KOPT-K1 (cell line): ENCODE data around the gene TRAPPC11.

Experiments
- H3K27ac ChIP-seq: fragments of 200-600 bp; sonication (generic); 2 replicates; pipeline ENCODE4 v1.5.1; 2016; ENCODE audit warnings: antibody characterized with exemption, mild to moderate bottlenecking, low read depth, low read length; ENCODE audit not compliant: poor library complexity, severe bottlenecking
- H3K36me3 ChIP-seq: fragments of 200-600 bp; sonication (generic); 2 replicates; pipeline ENCODE4 v1.5.1; 2017; ENCODE audit warnings: antibody characterized with exemption, mild to moderate bottlenecking, low read length, moderate library complexity; ENCODE audit not compliant: insufficient read depth
- H3K9me3 ChIP-seq: fragments of 200-600 bp; sonication (generic); 2 replicates; pipeline ENCODE4 v1.5.1; 2017; ENCODE audit warnings: antibody characterized with exemption, low read length, mild to moderate bottlenecking; ENCODE audit not compliant: insufficient read depth, poor library complexity, severe bottlenecking

The TRAPPC11 gene

DNA sequence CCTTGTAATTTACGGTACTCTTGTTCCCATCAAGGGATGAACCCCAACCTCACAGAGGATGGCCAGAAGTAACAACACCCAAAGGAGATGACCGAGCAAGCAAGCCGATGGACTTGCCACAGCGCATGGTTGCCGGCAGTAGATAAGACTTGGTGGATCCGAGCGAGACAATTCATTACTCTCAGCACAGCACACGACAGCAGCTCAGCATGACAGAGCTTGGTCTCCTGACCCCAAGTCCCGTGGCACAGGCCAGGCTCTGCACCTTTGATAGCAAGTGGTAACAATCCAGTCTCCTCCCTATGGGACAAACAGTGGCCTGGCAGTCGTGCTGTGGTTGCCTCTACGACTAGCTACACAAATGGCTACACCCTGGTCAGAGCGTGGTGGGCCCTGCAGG is 26.4 kb upstream of the TRAPPC11 start:
- no peaks in the 10 kb centered on the region for H3K36me3 ChIP-seq
- H3K9me3 ChIP-seq = no peaks in the 10 kb centered on the region
- H3K27ac ChIP-seq = no peak overlapping the region

DNA sequence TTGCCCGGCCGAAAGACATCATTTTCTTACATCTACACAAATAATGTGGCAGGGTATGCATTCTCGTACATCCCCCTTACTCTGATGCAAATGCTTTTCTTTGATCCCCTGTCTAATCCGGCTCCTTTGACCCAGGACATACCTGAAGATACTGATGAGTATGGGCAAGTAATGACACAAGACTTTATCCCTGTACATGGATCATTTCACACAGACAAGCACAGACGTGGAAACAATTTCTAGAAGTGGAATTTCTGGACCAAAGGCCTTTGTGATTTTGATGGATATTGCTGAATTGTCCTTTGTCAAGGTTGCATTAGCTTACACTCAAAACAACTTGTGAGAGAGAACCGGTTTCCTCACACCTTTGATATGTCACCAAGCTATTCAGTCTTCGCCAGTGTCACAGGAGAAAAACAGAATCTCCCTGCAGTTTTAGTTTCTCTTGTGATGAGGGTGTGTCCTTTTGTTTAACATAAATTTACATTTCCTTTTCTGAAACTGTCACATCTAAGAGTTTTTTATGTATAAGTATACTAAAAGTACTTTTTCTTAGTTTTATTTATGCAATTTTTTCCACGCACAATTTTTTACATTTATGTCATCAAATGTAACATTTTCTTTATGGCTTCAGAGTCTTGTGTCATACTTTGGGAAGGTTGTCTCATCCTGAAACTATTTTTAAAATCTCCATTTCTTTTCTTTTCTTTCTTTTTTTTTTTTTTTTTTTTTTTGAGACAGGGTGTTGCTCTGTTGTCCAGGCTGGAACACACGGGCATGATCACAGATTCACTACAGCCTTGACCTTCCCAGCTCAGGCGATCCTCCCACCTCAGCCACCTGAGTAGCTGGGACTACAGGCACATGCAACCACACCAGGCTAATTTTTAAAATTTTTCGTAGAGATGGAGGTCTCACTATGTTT is 25.4 kb upstream of the TRAPPC11 start:
- H3K27ac ChIP-seq = no peak overlapping the region
- H3K9me3 ChIP-seq = no peaks in the 10 kb centered on the region
- H3K36me3 ChIP-seq = no peaks in the 10 kb centered on the region

- Histone ChIP-seq H3K9me3 (no peaks in the 10 kb centered on the region), H3K36me3 (no peaks in the 10 kb centered on the region; the same call in 1 of the 2 replicates), H3K27ac (no peak overlapping the region)
Observed at GRCh38 chr4:183635321-183635720, 23.8 kb upstream of the TRAPPC11 start.

DNA sequence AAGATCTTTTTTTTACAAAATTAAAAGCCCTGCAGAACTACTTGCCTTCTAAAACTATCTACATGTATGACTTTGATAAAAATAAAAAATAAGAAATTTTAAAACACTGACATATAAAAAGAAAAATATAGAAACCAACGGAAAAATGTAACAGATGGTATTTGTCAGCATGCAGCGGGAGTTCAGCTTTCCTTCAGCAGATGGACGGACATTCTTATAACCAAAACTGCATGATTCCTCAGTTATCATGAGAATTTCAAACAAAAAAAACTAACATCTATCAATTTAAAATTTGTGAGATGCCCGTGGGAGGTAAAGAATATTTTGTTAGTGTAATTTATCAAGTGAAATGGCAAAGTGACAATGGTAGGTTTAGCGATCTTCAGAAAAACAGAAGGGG is 23.4 kb upstream of the TRAPPC11 start:
- H3K9me3 ChIP-seq = no peaks in the 10 kb centered on the region
- no peaks in the 10 kb centered on the region; the same call in 1 of the 2 replicates for H3K36me3 ChIP-seq
- H3K27ac ChIP-seq = no peak overlapping the region

- Histone ChIP-seq H3K36me3 (no peaks in the 10 kb centered on the region; the same call in 1 of the 2 replicates), H3K27ac (no peak overlapping the region), H3K9me3 (no peaks in the 10 kb centered on the region)
Observed at GRCh38 chr4:183636503-183636902, 22.6 kb upstream of the TRAPPC11 start.

GRCh38 chr4:183636923-183637322 is 22.2 kb upstream of the TRAPPC11 start:
- peaks cover 3% of the 10 kb centered on the region; the same call in 1 of the 2 replicates for H3K36me3 ChIP-seq
- no peak overlapping the region for H3K27ac ChIP-seq
- no peaks in the 10 kb centered on the region for H3K9me3 ChIP-seq

GRCh38 chr4:183637461-183637860 is 21.6 kb upstream of the TRAPPC11 start:
- Histone ChIP-seq H3K36me3 (peaks cover 6% of the 10 kb centered on the region; the same call in 1 of the 2 replicates), H3K9me3 (no peaks in the 10 kb centered on the region), H3K27ac (no peak overlapping the region)

GRCh38 chr4:183638436-183638835 is 20.7 kb upstream of the TRAPPC11 start:
- Histone ChIP-seq H3K27ac (no peak overlapping the region), H3K36me3 (peaks cover 14% of the 10 kb centered on the region; the same call in 1 of the 2 replicates), H3K9me3 (no peaks in the 10 kb centered on the region)

DNA sequence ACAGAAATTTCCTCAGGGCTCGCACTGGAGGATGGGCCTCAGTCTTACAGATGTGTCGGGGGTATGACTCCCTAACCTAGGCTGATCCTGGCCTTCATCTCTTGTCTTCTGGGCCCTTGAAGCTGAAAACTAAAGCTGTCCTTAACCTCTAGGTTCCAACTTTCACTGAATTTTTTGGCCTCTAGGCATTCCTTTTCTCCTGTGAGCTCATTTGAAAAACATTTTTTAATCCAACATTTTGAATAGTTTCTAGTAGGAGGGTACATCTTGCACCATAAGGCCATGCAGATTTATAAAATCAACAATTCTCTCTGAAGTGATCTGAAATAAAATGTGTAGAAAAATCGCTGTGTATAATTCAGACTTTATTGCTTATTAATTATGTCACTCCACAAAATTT is 19.8 kb upstream of the TRAPPC11 start:
- H3K9me3 ChIP-seq = no peaks in the 10 kb centered on the region
- peaks cover 22% of the 10 kb centered on the region for H3K36me3 ChIP-seq
- H3K27ac ChIP-seq = no peak overlapping the region

GRCh38 chr4:183645326-183645725 is 13.8 kb upstream of the TRAPPC11 start:
- no peaks in the 10 kb centered on the region for H3K9me3 ChIP-seq
- no peak overlapping the region for H3K27ac ChIP-seq
- peaks cover 82% of the 10 kb centered on the region for H3K36me3 ChIP-seq

GRCh38 chr4:183657564-183657963 is 1.5 kb upstream of the TRAPPC11 start:
- Histone ChIP-seq H3K27ac (peak overlapping the region; percentile 78), H3K36me3 (peaks cover 35% of the 10 kb centered on the region), H3K9me3 (no peaks in the 10 kb centered on the region)

- H3K36me3 ChIP-seq = peaks cover 25% of the 10 kb centered on the region
- peak overlapping the region; percentile 78 for H3K27ac ChIP-seq
- no peaks in the 10 kb centered on the region for H3K9me3 ChIP-seq
Observed at GRCh38 chr4:183658362-183659028, 598 bp upstream of the TRAPPC11 start.

DNA sequence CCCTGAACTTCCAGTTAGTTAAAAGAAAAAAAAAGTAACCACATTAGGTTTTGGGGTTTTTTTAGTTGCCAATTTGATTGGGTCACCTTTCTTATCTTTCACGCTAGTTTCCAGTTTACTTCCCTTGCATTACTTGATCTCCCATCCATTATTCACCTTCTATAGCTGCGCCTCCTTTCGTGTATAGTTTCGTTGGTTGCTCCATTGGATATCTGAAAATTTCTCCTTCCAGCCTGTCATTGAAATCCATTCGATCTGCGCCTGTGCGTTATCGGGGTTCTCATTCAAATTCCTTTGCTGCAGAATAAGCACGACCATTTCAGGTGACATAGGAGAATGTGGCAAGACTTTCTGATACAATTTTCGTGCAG is 764 bp downstream of the TRAPPC11 start:
- peak overlapping the region; percentile 78 for H3K27ac ChIP-seq
- H3K36me3 ChIP-seq = peaks cover 25% of the 10 kb centered on the region
- H3K9me3 ChIP-seq = no peaks in the 10 kb centered on the region

DNA sequence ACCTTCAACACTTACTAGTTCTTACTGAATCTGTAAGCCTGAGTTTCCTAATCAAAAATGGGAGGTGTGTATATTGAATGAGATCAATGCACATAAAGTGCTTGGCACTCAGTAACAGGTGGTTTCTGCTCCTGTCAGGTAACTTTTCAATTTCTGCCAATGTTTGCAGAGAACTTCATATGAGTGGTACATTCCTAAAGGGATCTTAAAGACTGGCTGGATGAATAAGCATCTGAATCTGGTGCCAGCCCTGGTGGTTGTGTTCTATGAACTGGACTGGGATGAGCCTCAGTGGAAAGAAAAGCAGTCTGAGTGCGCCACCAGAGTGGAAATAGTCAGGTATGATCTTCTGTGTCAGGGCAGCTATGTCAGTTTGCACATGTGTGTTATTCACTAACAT is 7.0 kb downstream of the TRAPPC11 start:
- Histone ChIP-seq H3K9me3 (no peaks in the 10 kb centered on the region), H3K36me3 (peaks cover 73% of the 10 kb centered on the region), H3K27ac (no peak overlapping the region)

GRCh38 chr4:183670251-183670650 is 11.2 kb downstream of the TRAPPC11 start:
- Histone ChIP-seq H3K27ac (no peak overlapping the region), H3K9me3 (no peaks in the 10 kb centered on the region), H3K36me3 (peaks cover 90% of the 10 kb centered on the region)
